HL-60 (cell line): ENCODE data around the gene MARF1.

Experiments
- DNase-seq, 2 experiments: peaks; one replicate each; pipeline ENCODE4 v3.0.0-alpha.2; 2010 to 2020; ENCODE audit warnings: low read depth in 1 of 2, low spot score in 1 of 2
- H3K27ac ChIP-seq: fragments of 250-450 bp; sonication (Bioruptor Pico); replicated peaks from 2 replicates; pipeline ENCODE4 v1.5.1; 2020; ENCODE audit warnings: mild to moderate bottlenecking, moderate library complexity
- H3K27me3 ChIP-seq: fragments of 250-450 bp; sonication (Bioruptor Pico); 2 replicates; pipeline ENCODE4 v1.5.1; 2021; ENCODE audit warnings: mild to moderate bottlenecking, moderate library complexity; ENCODE audit not compliant: insufficient read depth, poor library complexity, severe bottlenecking
- H3K4me3 ChIP-seq: replicated peaks from 2 replicates; pipeline ENCODE4 v1.5.1; 2011; ENCODE audit warnings: mild to moderate bottlenecking, control low read depth, low read length; ENCODE audit not compliant: insufficient read depth
- CTCF ChIP-seq: IDR thresholded peaks from one replicate; pipeline ENCODE4 v1.5.1; 2011; ENCODE audit warnings: low read length, control low read depth, inconsistent platforms; ENCODE audit not compliant: insufficient read depth
- GABPA ChIP-seq: IDR thresholded peaks from 2 replicates; pipeline ENCODE4 v1.6.1; 2012; ENCODE audit warnings: low read depth
- POLR2AphosphoS5 ChIP-seq: IDR thresholded peaks from 2 replicates; pipeline ENCODE4 v1.6.1; 2012; ENCODE audit warnings: low read depth
- REST ChIP-seq: IDR thresholded peaks from 2 replicates; pipeline ENCODE4 v1.6.1; 2012; ENCODE audit warnings: low read depth; ENCODE audit not compliant: insufficient replicate concordance
- SPI1 ChIP-seq: IDR thresholded peaks from 2 replicates; pipeline ENCODE4 v1.6.1; 2012; ENCODE audit warnings: low read depth, mild to moderate bottlenecking, borderline replicate concordance

The MARF1 gene

GRCh38 chr16:15690296-15690695, 47.3 kb upstream of the MARF1 start:
- TF ChIP-seq REST (no peak), CTCF (no peak), GABPA (no peak), SPI1 (no peak), POLR2AphosphoS5 (no peak)
- Histone ChIP-seq H3K27me3 (no peaks in the 10 kb centered on the region), H3K27ac (no peak overlapping the region), H3K4me3 (no peak overlapping the region)
- DNase-seq = no peak

- Histone ChIP-seq H3K4me3 (no peak overlapping the region), H3K27ac (no peak overlapping the region), H3K27me3 (no peaks in the 10 kb centered on the region)
- TF ChIP-seq REST (no peak), GABPA (no peak), POLR2AphosphoS5 (no peak), CTCF (no peak), SPI1 (no peak)
- DNase-seq = no peak
Observed at GRCh38 chr16:15689290-15689689, 46.3 kb upstream of the MARF1 start.

GRCh38 chr16:15686287-15686686, 43.3 kb upstream of the MARF1 start:
- Histone ChIP-seq H3K27ac (no peak overlapping the region), H3K4me3 (no peak overlapping the region), H3K27me3 (no peaks in the 10 kb centered on the region)
- TF ChIP-seq CTCF (no peak), POLR2AphosphoS5 (no peak), SPI1 (no peak), GABPA (no peak), REST (no peak)
- no peak for DNase-seq
